H1 (cell line): Measurements from ENCODE around the gene KCTD16. TPM values are rescaled to one million over a fixed set of nuclear protein-coding genes. Genes with fewer than 3 reads are reported as not detected.

Experiments used
- CTCF ChIA-PET: fragments of 300-600 bp; sonication (Branson Sonifier 250); formaldehyde crosslinking; loops from one replicate; lab custom pipeline; 2021; ENCODE audit not compliant: partially characterized antibody; lab: Charles Lee
- POLR2A ChIA-PET: fragments of 300-600 bp; sonication (Branson Sonifier 250); formaldehyde crosslinking; loops from one replicate; lab custom pipeline; 2021; ENCODE audit warnings: inconsistent platforms; ENCODE audit not compliant: partially characterized antibody; lab: Charles Lee
- DNase-seq, 2 experiments: peaks; one replicate each; pipeline versions ENCODE4 v3.0.0 to v3.0.0-alpha.2; 2010 to 2022; ENCODE audit warnings: low spot score in 2 of 2, low read depth in 1 of 2, mixed read lengths in 1 of 2
- FAIRE-seq: peaks from 2 replicates; lab custom pipeline; 2011; peaks lifted over from hg19 to GRCh38; lab: Jason Lieb, UNC
- H2AFZ ChIP-seq: 2 replicates; pipeline ENCODE4 v1.8.1; 2012; ENCODE audit warnings: low read length, inconsistent platforms
- H2AK5ac ChIP-seq: 2 replicates; pipeline ENCODE4 v1.6.1; 2013; ENCODE audit warnings: low read depth, low read length
- H2BK120ac ChIP-seq: replicated peaks from 2 replicates; pipeline ENCODE3; 2013; ENCODE audit warnings: low read depth, low read length, inconsistent platforms
- H2BK12ac ChIP-seq: 2 replicates; pipeline ENCODE4 v1.6.1; 2013; ENCODE audit warnings: low read depth, low read length
- H2BK15ac ChIP-seq: 2 replicates; pipeline ENCODE4 v1.6.1; 2013; ENCODE audit warnings: low read length
- H2BK20ac ChIP-seq: 2 replicates; pipeline ENCODE4 v1.6.1; 2013; ENCODE audit warnings: low read length
- H2BK5ac ChIP-seq: 2 replicates; pipeline ENCODE4 v1.6.1; 2013; ENCODE audit warnings: low read depth, low read length
- H3K14ac ChIP-seq: 2 replicates; pipeline ENCODE4 v1.6.1; 2013; ENCODE audit warnings: inconsistent platforms; ENCODE audit not compliant: insufficient read length
- H3K18ac ChIP-seq: 2 replicates; pipeline ENCODE4 v1.6.1; 2013; ENCODE audit warnings: low read length; ENCODE audit errors: extremely low read depth
- H3K23ac ChIP-seq: 2 replicates; pipeline ENCODE4 v1.6.1; 2013; ENCODE audit warnings: inconsistent platforms; ENCODE audit not compliant: insufficient read length
- H3K23me2 ChIP-seq: 2 replicates; pipeline ENCODE4 v1.6.1; 2013; ENCODE audit warnings: low read depth, low read length
- H3K27ac ChIP-seq: 2 replicates; pipeline ENCODE4 v1.6.1; 2011; ENCODE audit warnings: low read depth, low read length, inconsistent platforms
- H3K27me3 ChIP-seq, 4 experiments: replicated peaks in 1 of 4; 1 replicate in 1 of 4; 2 replicates in 3 of 4; pipeline versions ENCODE4 v1.6.1 to v1.8.1; 2011 to 2013; ENCODE audit warnings: low read length in 3 of 4, mild to moderate bottlenecking in 3 of 4, inconsistent platforms in 2 of 4, mixed read lengths in 2 of 4, moderate library complexity in 1 of 4; ENCODE audit not compliant: control insufficient read depth in 3 of 4, insufficient read depth in 3 of 4; ENCODE audit errors: extremely low read depth in 1 of 4
- H3K36me3 ChIP-seq, 4 experiments: 2 replicates each; pipeline versions ENCODE4 v1.6.1 to v1.8.1; 2011 to 2013; ENCODE audit warnings: mild to moderate bottlenecking in 4 of 4, low read length in 3 of 4, moderate library complexity in 2 of 4, control low read depth in 1 of 4, inconsistent platforms in 1 of 4; ENCODE audit not compliant: insufficient read depth in 4 of 4, control insufficient read depth in 2 of 4
- H3K4ac ChIP-seq: replicated peaks from 2 replicates; pipeline ENCODE3; 2013; ENCODE audit warnings: low read length, low read depth, mixed read lengths, inconsistent platforms; ENCODE audit not compliant: insufficient read length
- H3K4me1 ChIP-seq, 4 experiments: replicated peaks in 1 of 4; 1 replicate in 1 of 4; 2 replicates in 3 of 4; pipeline versions ENCODE4 v1.6.1 to v1.8.1; 2011 to 2013; ENCODE audit warnings: low read length in 3 of 4, inconsistent platforms in 2 of 4, mixed read lengths in 1 of 4; ENCODE audit not compliant: insufficient read depth in 4 of 4, control insufficient read depth in 3 of 4
- H3K4me2 ChIP-seq, 2 experiments: 2 replicates each; pipeline versions ENCODE4 v1.6.1 to v1.8.1; 2011 to 2013; ENCODE audit warnings: low read depth in 2 of 2, low read length in 2 of 2, control low read depth in 1 of 2, inconsistent platforms in 1 of 2, mild to moderate bottlenecking in 1 of 2; ENCODE audit not compliant: insufficient read depth in 1 of 2
- H3K4me3 ChIP-seq, 4 experiments: fragments of 200-600, 300-600 bp in 1 of 4; sonication (generic), shearing (Covaris generic), sonication (Bioruptor Twin) in 1 of 4; 2 replicates each; pipeline versions ENCODE4 v1.5.1 to v1.8.1; 2011 to 2016; ENCODE audit warnings: low read length in 4 of 4, low read depth in 3 of 4, control low read depth in 2 of 4, inconsistent platforms in 2 of 4, mild to moderate bottlenecking in 2 of 4, mixed read lengths in 1 of 4, moderate library complexity in 1 of 4; ENCODE audit not compliant: insufficient read depth in 2 of 4; ENCODE audit errors: extremely low read depth in 1 of 4
- H3K56ac ChIP-seq: replicated peaks from 2 replicates; pipeline ENCODE3; 2013; ENCODE audit warnings: low read depth, mild to moderate bottlenecking, mixed read lengths, low read length, inconsistent platforms; ENCODE audit not compliant: insufficient read length
- H3K79me1 ChIP-seq: 2 replicates; pipeline ENCODE4 v1.6.1; 2013; ENCODE audit warnings: low read depth, low read length, control low read depth
- H3K79me2 ChIP-seq, 2 experiments: 2 replicates each; pipeline versions ENCODE4 v1.6.1 to v1.8.1; 2012 to 2013; ENCODE audit warnings: low read length in 2 of 2, mild to moderate bottlenecking in 2 of 2, inconsistent platforms in 1 of 2; ENCODE audit not compliant: insufficient read depth in 2 of 2, control insufficient read depth in 1 of 2
- H3K9ac ChIP-seq, 4 experiments: replicated peaks in 1 of 4; 1 replicate in 1 of 4; 2 replicates in 3 of 4; pipeline versions ENCODE4 v1.6.1 to v1.8.1; 2011 to 2013; ENCODE audit warnings: low read depth in 3 of 4, low read length in 3 of 4, control low read depth in 2 of 4, mild to moderate bottlenecking in 2 of 4, moderate library complexity in 2 of 4, inconsistent platforms in 1 of 4; ENCODE audit errors: extremely low read depth in 1 of 4
- H3K9me3 ChIP-seq, 2 experiments: 2 replicates each; pipeline versions ENCODE4 v1.6.1 to v1.8.1; 2012 to 2013; ENCODE audit warnings: mild to moderate bottlenecking in 2 of 2, moderate library complexity in 2 of 2, control low read depth in 1 of 2, inconsistent platforms in 1 of 2, low read depth in 1 of 2, low read length in 1 of 2, mixed read lengths in 1 of 2; ENCODE audit not compliant: insufficient read depth in 2 of 2
- H4K20me1 ChIP-seq, 2 experiments: replicated peaks in 1 of 2; 2 replicates each; pipeline versions ENCODE3 to v1.8.1; 2011 to 2013; ENCODE audit warnings: inconsistent platforms in 2 of 2, low read length in 2 of 2, mild to moderate bottlenecking in 1 of 2; ENCODE audit not compliant: insufficient read depth in 2 of 2, control insufficient read depth in 1 of 2
- H4K5ac ChIP-seq: 2 replicates; pipeline ENCODE4 v1.6.1; 2013; ENCODE audit warnings: low read length, low read depth, mixed read lengths, inconsistent platforms; ENCODE audit not compliant: insufficient read length
- H4K8ac ChIP-seq: 2 replicates; pipeline ENCODE4 v1.8.0; 2013; ENCODE audit warnings: mild to moderate bottlenecking, moderate library complexity, low read length, inconsistent platforms; ENCODE audit not compliant: insufficient read depth; ENCODE audit errors: extremely low read depth
- H4K91ac ChIP-seq: replicated peaks from 2 replicates; pipeline ENCODE3; 2013; ENCODE audit warnings: low read length, mixed read lengths, inconsistent platforms; ENCODE audit not compliant: insufficient read length
- ATF2 ChIP-seq: IDR thresholded peaks from 2 replicates; pipeline ENCODE4 v1.6.1; 2012; ENCODE audit warnings: low read length, inconsistent platforms
- CREB1 ChIP-seq: IDR thresholded peaks from 2 replicates; pipeline ENCODE4 v1.6.1; 2012; ENCODE audit warnings: inconsistent platforms
- EGR1 ChIP-seq: IDR thresholded peaks from 2 replicates; pipeline ENCODE4 v1.6.1; 2011; ENCODE audit warnings: low read depth, low read length, borderline replicate concordance
- GABPA ChIP-seq: IDR thresholded peaks from 2 replicates; pipeline ENCODE4 v1.6.1; 2011; ENCODE audit warnings: mild to moderate bottlenecking, low read length, moderate library complexity, borderline replicate concordance; ENCODE audit not compliant: insufficient read depth
- JUN ChIP-seq: IDR thresholded peaks from 2 replicates; pipeline ENCODE4 v1.6.1; 2011; ENCODE audit warnings: low read depth, mild to moderate bottlenecking, improper control_type of control experiment, low read length
- KDM5A ChIP-seq: fragments of 200-600 bp; IDR thresholded peaks from 2 replicates; pipeline ENCODE4 v1.7.1; 2012; ENCODE audit warnings: mild to moderate bottlenecking, low read length, inconsistent platforms, mixed read lengths
- NANOG ChIP-seq: IDR thresholded peaks from 2 replicates; pipeline ENCODE4 v1.6.1; 2011; ENCODE audit warnings: low read length, low read depth, mild to moderate bottlenecking, inconsistent platforms; ENCODE audit not compliant: insufficient read depth, poor library complexity, severe bottlenecking
- PHF8 ChIP-seq: fragments of 200-600 bp; sonication (generic); conservative IDR thresholded peaks from 2 replicates; pipeline ENCODE4 v1.7.1; 2012; ENCODE audit warnings: low read depth, mild to moderate bottlenecking, inconsistent platforms, low read length, moderate library complexity
- POLR2AphosphoS5 ChIP-seq: IDR thresholded peaks from 2 replicates; pipeline ENCODE4 v1.6.1; 2011; ENCODE audit warnings: low read depth, low read length
- RXRA ChIP-seq: IDR thresholded peaks from 2 replicates; pipeline ENCODE4 v1.6.1; 2011; ENCODE audit warnings: low read depth, mild to moderate bottlenecking, low read length, moderate library complexity; ENCODE audit not compliant: insufficient read depth
- WGBS, 2 experiments: shearing (Covaris generic) in 1 of 2; methylation state at CpG; one replicate each; pipeline versions ENCODE4 v1.1.6 to v1.1.7; 2013 to 2015; ENCODE audit warnings: low lambda C conversion rate in 2 of 2, mixed read lengths in 2 of 2, inconsistent platforms in 1 of 2, low coverage in 1 of 2, missing lambda C conversion rate in 1 of 2; ENCODE audit not compliant: insufficient replicate concordance in 2 of 2, insufficient coverage in 1 of 2, insufficient read length in 1 of 2; ENCODE audit errors: extremely low coverage in 1 of 2, missing lambda C conversion rate in 1 of 2; 5-methylcytosine and 5-hydroxymethylcytosine counted together
- polyA plus RNA-seq, 7 experiments: library from polyadenylated mRNA; depleted of rRNA in 3 of 7; stranded (reverse) in 5 of 7; unstranded in 2 of 7; fragments of >200 nt in 5 of 7; fragments of 200-250 nt in 2 of 7; gene quantifications; 1 replicate in 5 of 7; 2 replicates in 1 of 7; 4 replicates in 1 of 7; pipeline versions ENCODE4 v1.2.1 to v1.2.3, GENCODE V29; 2011 to 2013; ENCODE audit warnings: missing spikeins in 2 of 7, mixed read lengths in 2 of 7
- total RNA-seq: library from RNA; stranded (reverse); fragmentation: NEBNext Ultra II Directional; extraction: Animal tissue kit (Norgen Biotek cat#: 25700); gene quantifications from 2 replicates; pipeline ENCODE4 v1.2.1, GENCODE V29; 2021

KCTD16 gene
- total and polyA plus RNA-seq, 2 of the 8 experiments (the other 6 are each of a cell fraction or from before 2014, with no cell fraction given) = 0.03 to 0.24 TPM

GRCh38 chr5:144367991-144368390 lies 197.3 kb downstream of the KCTD16 start:
- Histone ChIP-seq H3K9me3 (no peaks in the 10 kb centered on the region), H3K4me2 (no peak overlapping the region), H3K4me1 (no peaks in the 10 kb centered on the region), H3K79me1 (no peaks in the 10 kb centered on the region), H4K8ac (no peak overlapping the region), H3K14ac (no peak overlapping the region), H3K4ac (no peak overlapping the region), H4K91ac (no peak overlapping the region), H3K4me3 (no peak overlapping the region), H3K56ac (no peak overlapping the region), H4K20me1 (no peaks in the 10 kb centered on the region), H3K36me3 (no peaks in the 10 kb centered on the region), H4K5ac (no peak overlapping the region), H3K27me3 (no peaks in the 10 kb centered on the region), H2AFZ (no peak overlapping the region), H3K23me2 (no peaks in the 10 kb centered on the region), H2BK15ac (no peak overlapping the region), H3K23ac (no peak overlapping the region), H3K9ac (no peak overlapping the region), H2BK20ac (no peak overlapping the region), H2BK12ac (no peak overlapping the region), H3K79me2 (no peaks in the 10 kb centered on the region), H2AK5ac (no peak overlapping the region), H3K18ac (no peak overlapping the region), H2BK5ac (no peak overlapping the region), H3K27ac (no peak overlapping the region), H2BK120ac (no peak overlapping the region)
- DNase-seq (no peak), FAIRE-seq (no peak)
- ChIA-PET POLR2A (no interaction called here), CTCF (interaction anchor here (1.5 to 4.1 kb wide), 3 partner anchors 11 to 33 kb away, joined by 4 to 20 read pairs (median 5); no protein-coding TSS in a partner anchor)
- 96% methylated on average over 3 of the region's 3 CpGs; no CpG with 5 or more reads in 1 of the 2 experiments for WGBS, 2 experiments
- TF ChIP-seq JUN (no peak), EGR1 (no peak), PHF8 (no peak), CREB1 (no peak), POLR2AphosphoS5 (no peak), ATF2 (no peak), NANOG (no peak), GABPA (no peak), RXRA (no peak), KDM5A (no peak)
